K562 (cell line): Measurements from ENCODE around the gene PRKCSH. TPM values are rescaled to one million over a fixed set of nuclear protein-coding genes. Genes with fewer than 3 reads are reported as not detected.

ENCODE experiments used
- ATAC-seq: fragments of 200-7000 bp; cut with Tn5 transposase; 3 replicates; pipeline ENCODE4 v1.9.1; 2020; ENCODE audit warnings: moderate library complexity
- BruUV-seq: library from RNA; stranded (reverse); fragments of 400-500 nt; replicated peaks from 2 replicates; lab custom pipeline; 2021; lab: Mats Ljungman, UMichigan
- CTCF ChIA-PET: fragments of 300-600 bp; formaldehyde crosslinking; extraction: SDS; loops from one replicate; lab custom pipeline; 2021; ENCODE audit warnings: low intra/inter-chr PET ratio; lab: Yijun Ruan, JAX
- POLR2A ChIA-PET: fragments of 300-600, 350-650 bp; sonication (Branson Sonifier 250); formaldehyde crosslinking; extraction: SDS; loops from one replicate; lab custom pipeline; 2021; ENCODE audit warnings: antibody characterized with exemption, inconsistent platforms; lab: Yijun Ruan, JAX
- DNase-seq, 4 experiments: peaks; one replicate each; pipeline versions ENCODE4 v3.0.0 to v3.0.0-alpha.2; 2011 to 2018; ENCODE audit warnings: low spot score in 3 of 4, mixed read lengths in 3 of 4; ENCODE audit errors: extremely low read depth in 1 of 4
- FAIRE-seq: peaks from 2 replicates; lab custom pipeline; 2011; peaks lifted over from hg19 to GRCh38; lab: Jason Lieb, UNC
- H2AFZ ChIP-seq: 2 replicates; pipeline ENCODE4 v1.6.0; 2011; ENCODE audit warnings: low read depth, low read length, control low read depth, inconsistent platforms
- H3K27ac ChIP-seq: fragments of 200-600 bp; 3 replicates; pipeline ENCODE4 v1.8.0; 2011; ENCODE audit warnings: low read depth, mild to moderate bottlenecking, control low read depth, inconsistent platforms, low read length, moderate library complexity, mixed read lengths; ENCODE audit errors: extremely low read depth
- H3K27me3 ChIP-seq, 2 experiments: fragments of 300-600 bp in 1 of 2; 2 replicates in 1 of 2; 3 replicates in 1 of 2; pipeline versions ENCODE4 v1.6.0 to v1.8.0; 2011; ENCODE audit warnings: inconsistent platforms in 2 of 2, low read length in 2 of 2, mild to moderate bottlenecking in 1 of 2, mixed read lengths in 1 of 2, moderate library complexity in 1 of 2; ENCODE audit not compliant: control insufficient read depth in 2 of 2, insufficient read depth in 2 of 2
- H3K36me3 ChIP-seq: fragments of 300-600 bp; 3 replicates; pipeline ENCODE4 v1.8.0; 2011; ENCODE audit warnings: mild to moderate bottlenecking, low read length, inconsistent platforms; ENCODE audit not compliant: control insufficient read depth, insufficient read depth
- H3K4me1 ChIP-seq, 2 experiments: fragments of 200-600 bp in 1 of 2; replicated peaks in 1 of 2; 2 replicates in 1 of 2; 3 replicates in 1 of 2; pipeline versions ENCODE4 v1.5.1 to v1.8.0; 2011; ENCODE audit warnings: inconsistent platforms in 2 of 2, low read length in 2 of 2, mild to moderate bottlenecking in 1 of 2, mixed read lengths in 1 of 2, moderate library complexity in 1 of 2; ENCODE audit not compliant: control insufficient read depth in 2 of 2, insufficient read depth in 2 of 2
- H3K4me2 ChIP-seq: 2 replicates; pipeline ENCODE4 v1.6.1; 2011; ENCODE audit warnings: low read length, control low read depth, inconsistent platforms, mixed read lengths; ENCODE audit not compliant: insufficient read depth
- H3K4me3 ChIP-seq: fragments of 200-600 bp; sonication (generic), shearing (Covaris generic); 2 replicates; pipeline ENCODE4 v1.5.1; 2016; ENCODE audit warnings: control low read depth, inconsistent platforms
- H3K79me2 ChIP-seq: fragments of 200-600 bp; 3 replicates; pipeline ENCODE4 v1.8.0; 2011; ENCODE audit warnings: low read length, inconsistent platforms; ENCODE audit not compliant: control insufficient read depth, insufficient read depth
- H3K9ac ChIP-seq, 2 experiments: 2 replicates each; pipeline versions ENCODE4 v1.6.0 to v1.6.1; 2011; ENCODE audit warnings: low read depth in 2 of 2, low read length in 2 of 2, control low read depth in 1 of 2, inconsistent platforms in 1 of 2, mild to moderate bottlenecking in 1 of 2, mixed read lengths in 1 of 2; ENCODE audit not compliant: insufficient read depth in 1 of 2
- H3K9me1 ChIP-seq: one replicate; pipeline ENCODE4 v1.6.0; 2011; ENCODE audit warnings: inconsistent platforms, mild to moderate bottlenecking, low read length, moderate library complexity; ENCODE audit not compliant: control insufficient read depth, insufficient read depth
- H3K9me3 ChIP-seq: replicated peaks from 2 replicates; pipeline ENCODE4 v1.5.1; 2011; ENCODE audit warnings: low read depth, low read length, inconsistent platforms; ENCODE audit not compliant: control insufficient read depth, insufficient read depth
- H4K20me1 ChIP-seq: replicated peaks from 2 replicates; pipeline ENCODE4 v1.6.1; 2011; ENCODE audit warnings: low read length, inconsistent platforms, mixed read lengths; ENCODE audit not compliant: control insufficient read depth, insufficient read depth
- GATA2 ChIP-seq: sonication (generic); formaldehyde crosslinking; IDR thresholded peaks from 2 replicates; pipeline ENCODE4 v1.4.0; 2020; ENCODE audit warnings: mild to moderate bottlenecking, missing genetic modification reagents
- HSF4 ChIP-seq: fragments of 250-450 bp; sonication (Bioruptor Pico); IDR thresholded peaks from 2 replicates; pipeline ENCODE4 v2.1.2; 2022; ENCODE audit warnings: mild to moderate bottlenecking, moderate library complexity, borderline replicate concordance
- POLR2G ChIP-seq: fragments of 200-400 bp; formaldehyde crosslinking; IDR thresholded peaks from 2 replicates; pipeline ENCODE4 v1.6.1; 2017; ENCODE audit warnings: low read depth, mild to moderate bottlenecking, antibody characterized with exemption, low read length, moderate library complexity
- RBFOX2 ChIP-seq: fragments of 200-400 bp; formaldehyde crosslinking; IDR thresholded peaks from 2 replicates; pipeline ENCODE4 v1.6.1; 2017; ENCODE audit warnings: low read depth, mild to moderate bottlenecking, low read length, moderate library complexity
- WGBS: fragments of 100-300 bp; shearing (Covaris generic); methylation state at CpG from one replicate; pipeline ENCODE4 v1.1.6; 2016; ENCODE audit warnings: low coverage, mixed read lengths; ENCODE audit not compliant: insufficient coverage; ENCODE audit errors: missing lambda C conversion rate; 5-methylcytosine and 5-hydroxymethylcytosine counted together
- in situ Hi-C: fragments of 300-500 bp; cut with MboI; formaldehyde crosslinking; loops from 4 replicates; pipeline ENCODE4 v1.15.0; 2018; ENCODE audit warnings: inconsistent platforms, mixed read lengths
- intact Hi-C: fragments of 100-400 bp; cut with micrococcal nuclease; formaldehyde crosslinking; loops from 2 replicates; pipeline ENCODE4 v1.14.2; 2022
- polyA plus RNA-seq, 8 experiments: library from polyadenylated mRNA; depleted of rRNA in 4 of 8; stranded (reverse) in 5 of 8; unstranded in 3 of 8; fragments of >200 nt; fragmentation: Nextera tagmentation in 2 of 8; fragmentation: Illumina TruSeq in 1 of 8; extraction: Ambion mirVana in 2 of 8; extraction: Trizol in 1 of 8; gene quantifications; 2 replicates each; pipeline versions ENCODE4 v1.2.1 to v1.2.3, GENCODE V29; 2011 to 2014; ENCODE audit warnings: inconsistent platforms in 1 of 8, missing spikeins in 1 of 8
- total RNA-seq, 7 experiments: library from RNA; depleted of rRNA in 6 of 7; stranded (reverse); fragments of >200 nt in 6 of 7; fragmentation: Illumina TruSeq in 2 of 7; extraction: Trizol in 2 of 7; gene quantifications; 2 replicates each; pipeline versions ENCODE4 v1.2.1 to v1.2.3, GENCODE V29; 2011 to 2021; ENCODE audit warnings: low replicate concordance in 1 of 7
- TF ChIP-seq, protein P1 (sequence below): sonication (generic); formaldehyde crosslinking; IDR thresholded peaks from 2 replicates; pipeline ENCODE4 v1.8.1; 2023; ENCODE audit warnings: mild to moderate bottlenecking, missing genetic modification reagents

PRKCSH gene
- total and polyA plus RNA-seq, 9 of the 15 experiments (the other 6 are each of a cell fraction or from before 2014, with no cell fraction given), result 2.3 to 297 (median 48.1) TPM

DNA sequence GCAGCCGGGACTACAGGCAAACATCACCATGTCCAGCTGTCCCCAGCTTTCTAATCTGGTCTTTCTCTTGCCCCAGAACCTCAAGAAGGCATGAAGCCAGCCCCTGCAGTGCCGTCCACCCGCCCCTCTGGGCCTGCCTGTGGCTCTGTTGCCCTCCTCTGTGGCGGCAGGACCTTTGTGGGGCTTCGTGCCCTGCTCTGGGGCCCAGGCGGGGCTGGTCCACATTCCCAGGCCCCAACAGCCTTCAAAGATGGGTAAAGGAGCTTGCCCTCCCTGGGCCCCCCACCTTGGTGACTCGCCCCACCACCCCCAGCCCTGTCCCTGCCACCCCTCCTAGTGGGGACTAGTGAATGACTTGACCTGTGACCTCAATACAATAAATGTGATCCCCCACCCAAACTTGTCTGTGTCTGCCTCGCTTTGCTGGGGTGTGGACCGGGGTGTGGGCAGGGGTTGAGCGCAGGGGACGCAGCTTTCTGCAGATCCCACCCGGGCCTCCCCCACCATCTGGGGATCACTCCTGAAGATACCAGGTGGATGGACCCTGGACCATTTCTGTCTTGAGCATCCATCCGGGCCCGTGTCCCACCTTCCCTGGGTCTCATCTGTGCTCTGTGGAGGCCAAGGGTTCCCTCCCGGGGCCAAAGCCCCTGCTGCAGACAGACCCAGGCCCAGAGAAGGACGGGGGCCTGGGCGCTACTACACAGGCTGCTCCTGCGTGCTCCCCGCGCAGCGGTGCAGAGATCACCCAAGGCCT lies 15.3 kb downstream of the PRKCSH start:
- Histone ChIP-seq H2AFZ (no peak overlapping the region), H3K79me2 (no peaks in the 10 kb centered on the region), H3K4me1 (peaks cover 0 to 62% of the 10 kb centered on the region in 2 experiments; a peak in 3 of 5 replicates), H3K27ac (no peak overlapping the region), H3K27me3 (no peaks in the 10 kb centered on the region), H3K9ac (peak overlapping the region in 1 of 2 experiments; percentile 52; a peak in 1 of 4 replicates), H3K9me1 (no peaks in the 10 kb centered on the region), H4K20me1 (no peaks in the 10 kb centered on the region), H3K4me3 (no peak overlapping the region), H3K4me2 (no peak overlapping the region), H3K36me3 (peaks cover 49% of the 10 kb centered on the region; the same call in 1 of the 3 replicates), H3K9me3 (no peaks in the 10 kb centered on the region)
- ChIA-PET POLR2A (interaction anchor here (0.7 kb wide), 1 partner anchor 13 kb away, joined by 3 read pairs; no protein-coding TSS in a partner anchor), CTCF (interaction anchor here (0.6 kb wide), 1 partner anchor 234 kb away, joined by 3 read pairs; no protein-coding TSS in a partner anchor)
- 89% methylated on average over 18 of the region's 21 CpGs for WGBS
- in situ Hi-C loops, result no loop called here
- intact Hi-C loops, result no loop called here
- TF ChIP-seq RBFOX2 (0 out of 2 replicates have a peak, but pooled peaks have one; percentile 36), POLR2G (peak; percentile 51), HSF4 (CRISPR knock-in tag) (no peak), GATA2 (no peak)
- TF ChIP-seq, protein P1, sequence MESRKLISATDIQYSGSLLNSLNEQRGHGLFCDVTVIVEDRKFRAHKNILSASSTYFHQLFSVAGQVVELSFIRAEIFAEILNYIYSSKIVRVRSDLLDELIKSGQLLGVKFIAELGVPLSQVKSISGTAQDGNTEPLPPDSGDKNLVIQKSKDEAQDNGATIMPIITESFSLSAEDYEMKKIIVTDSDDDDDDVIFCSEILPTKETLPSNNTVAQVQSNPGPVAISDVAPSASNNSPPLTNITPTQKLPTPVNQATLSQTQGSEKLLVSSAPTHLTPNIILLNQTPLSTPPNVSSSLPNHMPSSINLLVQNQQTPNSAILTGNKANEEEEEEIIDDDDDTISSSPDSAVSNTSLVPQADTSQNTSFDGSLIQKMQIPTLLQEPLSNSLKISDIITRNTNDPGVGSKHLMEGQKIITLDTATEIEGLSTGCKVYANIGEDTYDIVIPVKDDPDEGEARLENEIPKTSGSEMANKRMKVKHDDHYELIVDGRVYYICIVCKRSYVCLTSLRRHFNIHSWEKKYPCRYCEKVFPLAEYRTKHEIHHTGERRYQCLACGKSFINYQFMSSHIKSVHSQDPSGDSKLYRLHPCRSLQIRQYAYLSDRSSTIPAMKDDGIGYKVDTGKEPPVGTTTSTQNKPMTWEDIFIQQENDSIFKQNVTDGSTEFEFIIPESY (CRISPR knock-in tag), result 0 out of 2 replicates have a peak, but pooled peaks have one; percentile 41
- BruUV-seq, result no TSS peak
- FAIRE-seq (no peak), DNase-seq (peak in 2 of 4 experiments; percentile 9 to 11), ATAC-seq (no peak)
